ENCODE data around the gene FCRLA.
A peak's percentile ranks its signal among the peaks of the same experiment; 100 is the strongest.

The FCRLA gene

GRCh38 chr1:161735837-161736236, 28.8 kb downstream of the FCRLA start:
- DNase-seq = no peak

- no peak for DNase-seq
Observed at GRCh38 chr1:161736335-161736969, 29.4 kb downstream of the FCRLA start.

- DNase-seq = no peak
Observed at GRCh38 chr1:161737625-161738024, 30.6 kb downstream of the FCRLA start.

GRCh38 chr1:161738627-161739287, 31.7 kb downstream of the FCRLA start:
- DNase-seq = peak in 1 of 2 experiments; percentile 19

GRCh38 chr1:161739865-161740566, 33.0 kb downstream of the FCRLA start:
- no peak for DNase-seq

GRCh38 chr1:161740921-161741320, 33.9 kb downstream of the FCRLA start:
- no peak for DNase-seq

- no peak for DNase-seq
Observed at GRCh38 chr1:161743231-161743630, 36.2 kb downstream of the FCRLA start.

GRCh38 chr1:161747801-161748200, 40.8 kb downstream of the FCRLA start:
- DNase-seq = no peak

GRCh38 chr1:161749509-161750407, 42.7 kb downstream of the FCRLA start, which contains the start of gene DUSP12:
Gene DUSP12 (plus strand): TSS chr1:161749786. CDS start chr1:161749802, 16 bp downstream.
- DNase-seq = peak; percentile 77 to 80

GRCh38 chr1:161763522-161764098, 56.6 kb downstream of the FCRLA start:
- peak; percentile 37 to 39 for DNase-seq

Measured in activated CD4-positive, alpha-beta T cell treated with anti-CD3 and anti-CD28 coated beads, Interleukin-2, amount 50 U/mL, for 4 hours (primary cell).